K562 (cell line): Measurements from ENCODE around the gene NPAS1. TPM values are rescaled to one million over a fixed set of nuclear protein-coding genes. Genes with fewer than 3 reads are reported as not detected.
A peak's percentile ranks its signal among the peaks of the same experiment; 100 is the strongest.

Experiments
- ATAC-seq: fragments of 200-7000 bp; cut with Tn5 transposase; 3 replicates; pipeline ENCODE4 v1.9.1; 2020; ENCODE audit warnings: moderate library complexity
- BruUV-seq: library from RNA; stranded (reverse); fragments of 400-500 nt; replicated peaks from 2 replicates; lab custom pipeline; 2021; lab: Mats Ljungman, UMichigan
- CTCF ChIA-PET: fragments of 300-600 bp; formaldehyde crosslinking; extraction: SDS; loops from one replicate; lab custom pipeline; 2021; ENCODE audit warnings: low intra/inter-chr PET ratio; lab: Yijun Ruan, JAX
- POLR2A ChIA-PET: fragments of 300-600, 350-650 bp; sonication (Branson Sonifier 250); formaldehyde crosslinking; extraction: SDS; loops from one replicate; lab custom pipeline; 2021; ENCODE audit warnings: antibody characterized with exemption, inconsistent platforms; lab: Yijun Ruan, JAX
- DNase-seq, 4 experiments: peaks; one replicate each; pipeline versions ENCODE4 v3.0.0 to v3.0.0-alpha.2; 2011 to 2018; ENCODE audit warnings: low spot score in 3 of 4, mixed read lengths in 3 of 4; ENCODE audit errors: extremely low read depth in 1 of 4
- FAIRE-seq: peaks from 2 replicates; lab custom pipeline; 2011; peaks lifted over from hg19 to GRCh38; lab: Jason Lieb, UNC
- H2AFZ ChIP-seq: 2 replicates; pipeline ENCODE4 v1.6.0; 2011; ENCODE audit warnings: low read depth, low read length, control low read depth, inconsistent platforms
- H3K27ac ChIP-seq: fragments of 200-600 bp; 3 replicates; pipeline ENCODE4 v1.8.0; 2011; ENCODE audit warnings: low read depth, mild to moderate bottlenecking, control low read depth, inconsistent platforms, low read length, moderate library complexity, mixed read lengths; ENCODE audit errors: extremely low read depth
- H3K27me3 ChIP-seq, 2 experiments: fragments of 300-600 bp in 1 of 2; 2 replicates in 1 of 2; 3 replicates in 1 of 2; pipeline versions ENCODE4 v1.6.0 to v1.8.0; 2011; ENCODE audit warnings: inconsistent platforms in 2 of 2, low read length in 2 of 2, mild to moderate bottlenecking in 1 of 2, mixed read lengths in 1 of 2, moderate library complexity in 1 of 2; ENCODE audit not compliant: control insufficient read depth in 2 of 2, insufficient read depth in 2 of 2
- H3K36me3 ChIP-seq: fragments of 300-600 bp; 3 replicates; pipeline ENCODE4 v1.8.0; 2011; ENCODE audit warnings: mild to moderate bottlenecking, low read length, inconsistent platforms; ENCODE audit not compliant: control insufficient read depth, insufficient read depth
- H3K4me1 ChIP-seq, 2 experiments: fragments of 200-600 bp in 1 of 2; replicated peaks in 1 of 2; 2 replicates in 1 of 2; 3 replicates in 1 of 2; pipeline versions ENCODE4 v1.5.1 to v1.8.0; 2011; ENCODE audit warnings: inconsistent platforms in 2 of 2, low read length in 2 of 2, mild to moderate bottlenecking in 1 of 2, mixed read lengths in 1 of 2, moderate library complexity in 1 of 2; ENCODE audit not compliant: control insufficient read depth in 2 of 2, insufficient read depth in 2 of 2
- H3K4me2 ChIP-seq: 2 replicates; pipeline ENCODE4 v1.6.1; 2011; ENCODE audit warnings: low read length, control low read depth, inconsistent platforms, mixed read lengths; ENCODE audit not compliant: insufficient read depth
- H3K4me3 ChIP-seq: fragments of 200-600 bp; sonication (generic), shearing (Covaris generic); 2 replicates; pipeline ENCODE4 v1.5.1; 2016; ENCODE audit warnings: control low read depth, inconsistent platforms
- H3K79me2 ChIP-seq: fragments of 200-600 bp; 3 replicates; pipeline ENCODE4 v1.8.0; 2011; ENCODE audit warnings: low read length, inconsistent platforms; ENCODE audit not compliant: control insufficient read depth, insufficient read depth
- H3K9ac ChIP-seq, 2 experiments: 2 replicates each; pipeline versions ENCODE4 v1.6.0 to v1.6.1; 2011; ENCODE audit warnings: low read depth in 2 of 2, low read length in 2 of 2, control low read depth in 1 of 2, inconsistent platforms in 1 of 2, mild to moderate bottlenecking in 1 of 2, mixed read lengths in 1 of 2; ENCODE audit not compliant: insufficient read depth in 1 of 2
- H3K9me1 ChIP-seq: one replicate; pipeline ENCODE4 v1.6.0; 2011; ENCODE audit warnings: inconsistent platforms, mild to moderate bottlenecking, low read length, moderate library complexity; ENCODE audit not compliant: control insufficient read depth, insufficient read depth
- H3K9me3 ChIP-seq: replicated peaks from 2 replicates; pipeline ENCODE4 v1.5.1; 2011; ENCODE audit warnings: low read depth, low read length, inconsistent platforms; ENCODE audit not compliant: control insufficient read depth, insufficient read depth
- H4K20me1 ChIP-seq: replicated peaks from 2 replicates; pipeline ENCODE4 v1.6.1; 2011; ENCODE audit warnings: low read length, inconsistent platforms, mixed read lengths; ENCODE audit not compliant: control insufficient read depth, insufficient read depth
- BCOR ChIP-seq: fragments of 450-650 bp; IDR thresholded peaks from 2 replicates; pipeline ENCODE4 v1.6.1; 2016
- EWSR1 ChIP-seq: fragments of 450-650 bp; IDR thresholded peaks from 2 replicates; pipeline ENCODE4 v1.6.1; 2018; ENCODE audit warnings: borderline replicate concordance, mild to moderate bottlenecking, low read depth, moderate library complexity; ENCODE audit not compliant: partially characterized antibody
- GATA2 ChIP-seq: sonication (generic); formaldehyde crosslinking; IDR thresholded peaks from 2 replicates; pipeline ENCODE4 v1.4.0; 2020; ENCODE audit warnings: mild to moderate bottlenecking, missing genetic modification reagents
- KDM1A ChIP-seq, 2 experiments: fragments of 450-650 bp; IDR thresholded peaks; 2 replicates each; pipeline ENCODE4 v1.6.1; 2016; ENCODE audit warnings: mild to moderate bottlenecking in 2 of 2
- RBM25 ChIP-seq: fragments of 200-400 bp; formaldehyde crosslinking; IDR thresholded peaks from 2 replicates; pipeline ENCODE4 v1.6.1; 2018; ENCODE audit warnings: low read length, low read depth, moderate library complexity; ENCODE audit not compliant: severe bottlenecking
- WGBS: fragments of 100-300 bp; shearing (Covaris generic); methylation state at CpG from one replicate; pipeline ENCODE4 v1.1.6; 2016; ENCODE audit warnings: low coverage, mixed read lengths; ENCODE audit not compliant: insufficient coverage; ENCODE audit errors: missing lambda C conversion rate; 5-methylcytosine and 5-hydroxymethylcytosine counted together
- in situ Hi-C: fragments of 300-500 bp; cut with MboI; formaldehyde crosslinking; loops from 4 replicates; pipeline ENCODE4 v1.15.0; 2018; ENCODE audit warnings: inconsistent platforms, mixed read lengths
- intact Hi-C: fragments of 100-400 bp; cut with micrococcal nuclease; formaldehyde crosslinking; loops from 2 replicates; pipeline ENCODE4 v1.14.2; 2022
- polyA plus RNA-seq, 8 experiments: library from polyadenylated mRNA; depleted of rRNA in 4 of 8; stranded (reverse) in 5 of 8; unstranded in 3 of 8; fragments of >200 nt; fragmentation: Nextera tagmentation in 2 of 8; fragmentation: Illumina TruSeq in 1 of 8; extraction: Ambion mirVana in 2 of 8; extraction: Trizol in 1 of 8; gene quantifications; 2 replicates each; pipeline versions ENCODE4 v1.2.1 to v1.2.3, GENCODE V29; 2011 to 2014; ENCODE audit warnings: inconsistent platforms in 1 of 8, missing spikeins in 1 of 8
- total RNA-seq, 7 experiments: library from RNA; depleted of rRNA in 6 of 7; stranded (reverse); fragments of >200 nt in 6 of 7; fragmentation: Illumina TruSeq in 2 of 7; extraction: Trizol in 2 of 7; gene quantifications; 2 replicates each; pipeline versions ENCODE4 v1.2.1 to v1.2.3, GENCODE V29; 2011 to 2021; ENCODE audit warnings: low replicate concordance in 1 of 7

The NPAS1 gene
- total and polyA plus RNA-seq, 9 of the 15 experiments (the other 6 are each of a cell fraction or from before 2014, with no cell fraction given): 0.58 to 5.3 (median 2.0) TPM; not detected in 2

DNA sequence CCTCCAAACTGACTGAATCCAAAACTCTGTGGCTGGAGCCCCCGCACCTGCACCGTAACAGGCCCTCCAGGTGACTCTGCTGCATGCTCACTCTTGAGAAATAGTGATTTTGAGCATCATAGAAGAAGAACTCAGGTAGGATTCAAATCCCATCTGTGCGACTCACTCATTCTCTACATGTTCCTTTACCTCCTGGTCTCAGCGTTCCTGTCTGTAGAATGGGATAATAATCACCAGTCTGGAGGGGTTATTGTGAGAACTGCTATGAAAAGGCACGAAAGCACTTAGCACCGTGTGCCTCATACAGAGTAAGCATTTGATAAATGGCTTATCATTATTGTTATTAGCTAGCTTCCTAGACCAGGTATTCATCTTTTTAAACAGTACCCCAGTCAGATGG is 36.5 kb upstream of the NPAS1 start:
- no peak overlapping the region for H3K9ac ChIP-seq
- BruUV-seq: no TSS peak
- TF ChIP-seq EWSR1 (no peak), BCOR (peak; percentile 62; the same call in 1 of the 2 replicates), RBM25 (peak; percentile 88), GATA2 (no peak), KDM1A (IDR thresholded peaks at IDR 0.05) (0 out of 4 replicates have a peak, but pooled peaks have one; percentile 21 to 23)
- H3K27ac ChIP-seq: no peak overlapping the region
- H3K4me1 ChIP-seq: peaks cover under 1 to 10% of the 10 kb centered on the region in 2 experiments; a peak in 4 of 5 replicates
- H4K20me1 ChIP-seq: no peaks in the 10 kb centered on the region
- no peak overlapping the region for H3K4me2 ChIP-seq
- H2AFZ ChIP-seq: no peak overlapping the region
- no peaks in the 10 kb centered on the region for H3K27me3 ChIP-seq
- no peak for FAIRE-seq
- H3K9me3 ChIP-seq: no peaks in the 10 kb centered on the region
- ATAC-seq: no peak
- no peak for DNase-seq
- CTCF ChIA-PET: no interaction called here
- WGBS: 87% methylated on average over 6 of the region's 6 CpGs
- POLR2A ChIA-PET: no interaction called here
- peaks cover under 1% of the 10 kb centered on the region; the same call in 2 of the 3 replicates for H3K36me3 ChIP-seq
- in situ Hi-C loops (no loop called here), intact Hi-C loops (no loop called here)
- no peaks in the 10 kb centered on the region; the same call in 2 of the 3 replicates for H3K79me2 ChIP-seq
- peaks cover 3% of the 10 kb centered on the region for H3K9me1 ChIP-seq
- H3K4me3 ChIP-seq: no peak overlapping the region
